Measurements from ENCODE around the gene IQUB. TPM values are rescaled to one million over a fixed set of nuclear protein-coding genes. Genes with fewer than 3 reads are reported as not detected.

Gene IQUB
- total RNA-seq, 4 donors from 2014 or later: 0.14 to 0.32 TPM; not detected in 2

- WGBS, 2 donors (ENCODE audit: low coverage in 1 of 2): 82% methylated on average over 2 of the region's 2 CpGs
- no peak for DNase-seq
- TF ChIP-seq EP300 (IDR thresholded peaks at IDR 0.05; ENCODE audit: low read depth) (no peak), POLR2AphosphoS5 (IDR thresholded peaks at IDR 0.05) (no peak), CTCF (IDR thresholded peaks at IDR 0.05) (no peak), POLR2A (IDR thresholded peaks at IDR 0.05) (no peak)
- Histone ChIP-seq H3K9me3 (no peaks in the 10 kb centered on the region), H3K4me3 (no peak overlapping the region), H3K27me3 (no peaks in the 10 kb centered on the region), H3K36me3 (no peaks in the 10 kb centered on the region), H3K27ac (no peak overlapping the region), H3K4me1 (no peaks in the 10 kb centered on the region)
- intact Hi-C loops (cut with DNase I; ENCODE audit: low total_unique reads) (no loop called here), in situ Hi-C loops (cut with MboI; ENCODE audit: low pct_ligation_motif_present in 1 of 4, low pct_unique_long_range_greater_than_20kb in 1 of 4, low sequenced_read_pairs in 3 of 4) (loop anchor here in 1 of 4 donors (25.0 kb wide), 1 partner anchor 90 kb away; the partner anchor contains the start of gene NDUFA5)
These were observed 62.1 kb downstream of the IQUB start for GRCh38 chr7:123472327-123472726.

- Histone ChIP-seq H3K4me1 (no peaks in the 10 kb centered on the region), H3K9me3 (no peaks in the 10 kb centered on the region), H3K27ac (no peak overlapping the region), H3K27me3 (no peaks in the 10 kb centered on the region), H3K36me3 (no peaks in the 10 kb centered on the region), H3K4me3 (no peak overlapping the region)
- no peak for DNase-seq
- WGBS, 2 donors (ENCODE audit: low coverage in 1 of 2): 58 to 79% methylated on average over 2 to 5 of the region's 5 CpGs
- TF ChIP-seq CTCF (IDR thresholded peaks at IDR 0.05) (no peak), POLR2A (IDR thresholded peaks at IDR 0.05) (no peak), EP300 (IDR thresholded peaks at IDR 0.05; ENCODE audit: low read depth) (no peak), POLR2AphosphoS5 (IDR thresholded peaks at IDR 0.05) (no peak)
- in situ Hi-C loops (cut with MboI; ENCODE audit: low pct_ligation_motif_present in 1 of 4, low pct_unique_long_range_greater_than_20kb in 1 of 4, low sequenced_read_pairs in 3 of 4): loop anchor here in 1 of 4 donors (25.0 kb wide), 1 partner anchor 94 kb away; the partner anchor contains the start of gene NDUFA5
- intact Hi-C loops (cut with DNase I; ENCODE audit: low total_unique reads): no loop called here
These were observed 66.1 kb downstream of the IQUB start for GRCh38 chr7:123468303-123468702.

- 82 to 92% methylated on average over 2 of the region's 2 CpGs for WGBS, 2 donors (ENCODE audit: low coverage in 1 of 2)
- H3K4me1 ChIP-seq: no peaks in the 10 kb centered on the region
- H3K27ac ChIP-seq: no peak overlapping the region
- DNase-seq: no peak
- no peaks in the 10 kb centered on the region for H3K36me3 ChIP-seq
- H3K9me3 ChIP-seq: no peaks in the 10 kb centered on the region
- intact Hi-C loops (cut with DNase I; ENCODE audit: low total_unique reads) (no loop called here), in situ Hi-C loops (cut with MboI; ENCODE audit: low pct_ligation_motif_present in 1 of 4, low pct_unique_long_range_greater_than_20kb in 1 of 4, low sequenced_read_pairs in 3 of 4) (loop anchor here in 1 of 4 donors (25.0 kb wide), 1 partner anchor 98 kb away; the partner anchor contains the start of gene NDUFA5)
- no peak overlapping the region for H3K4me3 ChIP-seq
- H3K27me3 ChIP-seq: no peaks in the 10 kb centered on the region
- TF ChIP-seq CTCF (IDR thresholded peaks at IDR 0.05): no peak
- no peak for TF ChIP-seq EP300 (IDR thresholded peaks at IDR 0.05; ENCODE audit: low read depth)
- TF ChIP-seq POLR2AphosphoS5 (IDR thresholded peaks at IDR 0.05): no peak
- TF ChIP-seq POLR2A (IDR thresholded peaks at IDR 0.05): no peak
These were observed 70.5 kb downstream of the IQUB start for GRCh38 chr7:123463890-123464289.

GRCh38 chr7:123460616-123461015 lies 73.8 kb downstream of the IQUB start:
- intact Hi-C loops (cut with DNase I; ENCODE audit: low total_unique reads): no loop called here

More at GRCh38 chr7:123460616-123461015, 73.8 kb downstream of the IQUB start:
- Histone ChIP-seq H3K9me3 (no peaks in the 10 kb centered on the region), H3K27ac (no peak overlapping the region), H3K4me3 (no peak overlapping the region), H3K4me1 (no peaks in the 10 kb centered on the region), H3K36me3 (no peaks in the 10 kb centered on the region), H3K27me3 (no peaks in the 10 kb centered on the region)
- 65 to 68% methylated on average over 3 of the region's 3 CpGs for WGBS, 2 donors (ENCODE audit: low coverage in 1 of 2)
- in situ Hi-C loops (cut with MboI; ENCODE audit: low pct_ligation_motif_present in 1 of 4, low pct_unique_long_range_greater_than_20kb in 1 of 4, low sequenced_read_pairs in 3 of 4): loop anchor here in 1 of 4 donors (25.0 kb wide), 1 partner anchor 102 kb away; the partner anchor contains the start of gene NDUFA5
- no peak for DNase-seq
- TF ChIP-seq POLR2AphosphoS5 (IDR thresholded peaks at IDR 0.05) (no peak), POLR2A (IDR thresholded peaks at IDR 0.05) (no peak), CTCF (IDR thresholded peaks at IDR 0.05) (no peak), EP300 (IDR thresholded peaks at IDR 0.05; ENCODE audit: low read depth) (no peak)
